Liver (tissue), 9 donors: ENCODE data around the gene SFXN2. TPM values are rescaled to one million over a fixed set of nuclear protein-coding genes. Genes with fewer than 3 reads are reported as not detected.

Experiments used
- DNase-seq: peaks from one replicate; pipeline ENCODE4 v3.0.0-alpha.2; 2017; ENCODE audit warnings: low spot score
- H3K27ac ChIP-seq, 2 donors: one replicate each; pipeline ENCODE4 v1.7.0; 2013; ENCODE audit warnings: inconsistent platforms in 2 of 2, low read length in 2 of 2, control low read depth in 1 of 2, low read depth in 1 of 2, mild to moderate bottlenecking in 1 of 2
- H3K27me3 ChIP-seq, 4 donors: one replicate each; pipeline versions ENCODE4 v1.6.1 to v1.7.0; 2013; ENCODE audit warnings: low read length in 3 of 4, inconsistent platforms in 1 of 4, mild to moderate bottlenecking in 1 of 4, moderate library complexity in 1 of 4; ENCODE audit not compliant: control insufficient read depth in 4 of 4, insufficient read depth in 4 of 4
- H3K36me3 ChIP-seq, 4 donors: one replicate each; pipeline versions ENCODE4 v1.6.1 to v1.7.0; 2013; ENCODE audit warnings: low read length in 3 of 4, mild to moderate bottlenecking in 3 of 4, low read depth in 1 of 4, moderate library complexity in 1 of 4; ENCODE audit not compliant: control insufficient read depth in 4 of 4, insufficient read depth in 3 of 4
- H3K4me1 ChIP-seq, 4 donors: one replicate each; pipeline versions ENCODE4 v1.6.1 to v1.7.0; 2013; ENCODE audit warnings: low read length in 3 of 4, mild to moderate bottlenecking in 3 of 4, moderate library complexity in 1 of 4; ENCODE audit not compliant: control insufficient read depth in 4 of 4, insufficient read depth in 4 of 4
- H3K4me3 ChIP-seq, 3 donors: one replicate each; pipeline versions ENCODE4 v1.6.1 to v1.7.0; 2013; ENCODE audit warnings: low read length in 3 of 3, control low read depth in 1 of 3, low read depth in 1 of 3, mild to moderate bottlenecking in 1 of 3
- H3K9ac ChIP-seq, 2 donors: one replicate each; pipeline ENCODE4 v1.7.0; 2013; ENCODE audit warnings: low read length in 2 of 2, mild to moderate bottlenecking in 2 of 2, moderate library complexity in 2 of 2, control low read depth in 1 of 2, low read depth in 1 of 2
- H3K9me3 ChIP-seq, 4 donors: one replicate each; pipeline versions ENCODE4 v1.6.1 to v1.7.0; 2013; ENCODE audit warnings: low read length in 3 of 4; ENCODE audit not compliant: control insufficient read depth in 4 of 4
- EGR1 ChIP-seq, 2 donors: IDR thresholded peaks; 2 replicates each; pipeline ENCODE4 v1.6.1; 2016 to 2018; ENCODE audit warnings: antibody characterized with exemption in 2 of 2, low read depth in 2 of 2
- FOXA1 ChIP-seq: IDR thresholded peaks from 2 replicates; pipeline ENCODE4 v1.6.1; 2016; ENCODE audit warnings: antibody characterized with exemption
- FOXA2 ChIP-seq: IDR thresholded peaks from 2 replicates; pipeline ENCODE4 v1.6.1; 2016; ENCODE audit warnings: antibody characterized with exemption
- GABPA ChIP-seq, 2 donors: IDR thresholded peaks in 1 of 2; conservative IDR thresholded peaks in 1 of 2; 2 replicates each; pipeline ENCODE4 v1.6.1; 2016; ENCODE audit warnings: antibody characterized with exemption in 2 of 2, mild to moderate bottlenecking in 1 of 2, moderate library complexity in 1 of 2
- HNF4A ChIP-seq, 2 donors: conservative IDR thresholded peaks; 2 replicates each; pipeline ENCODE4 v1.6.1; 2016; ENCODE audit warnings: antibody characterized with exemption in 2 of 2, mild to moderate bottlenecking in 2 of 2
- HNF4G ChIP-seq: IDR thresholded peaks from 2 replicates; pipeline ENCODE4 v1.6.1; 2016; ENCODE audit warnings: antibody characterized with exemption
- JUND ChIP-seq, 2 donors: IDR thresholded peaks; 2 replicates each; pipeline ENCODE4 v1.6.1; 2016; ENCODE audit warnings: antibody characterized with exemption in 2 of 2
- NR2F2 ChIP-seq: IDR thresholded peaks from 2 replicates; pipeline ENCODE4 v1.6.1; 2016; ENCODE audit warnings: antibody characterized with exemption
- RAD21 ChIP-seq, 2 donors: IDR thresholded peaks; 2 replicates each; pipeline ENCODE4 v1.6.1; 2016; ENCODE audit warnings: antibody characterized with exemption in 2 of 2, mild to moderate bottlenecking in 2 of 2
- RXRA ChIP-seq, 2 donors: IDR thresholded peaks; 2 replicates each; pipeline ENCODE4 v1.6.1; 2017 to 2018; ENCODE audit warnings: antibody characterized with exemption in 2 of 2, mild to moderate bottlenecking in 1 of 2
- SP1 ChIP-seq: IDR thresholded peaks from 2 replicates; pipeline ENCODE4 v1.6.1; 2018; ENCODE audit warnings: antibody characterized with exemption, mild to moderate bottlenecking
- TAF1 ChIP-seq: conservative IDR thresholded peaks from 2 replicates; pipeline ENCODE4 v1.6.1; 2016; ENCODE audit warnings: antibody characterized with exemption, mild to moderate bottlenecking
- YY1 ChIP-seq: IDR thresholded peaks from 2 replicates; pipeline ENCODE4 v1.6.1; 2016; ENCODE audit warnings: antibody characterized with exemption, mild to moderate bottlenecking
- WGBS: extraction: QIAGEN DNeasy Blood & Tissue Kit; methylation state at CpG from one replicate; pipeline ENCODE4 v1.1.7; 2013; 5-methylcytosine and 5-hydroxymethylcytosine counted together
- polyA plus RNA-seq, 2 donors: library from polyadenylated mRNA; stranded (reverse) in 1 of 2; unstranded in 1 of 2; fragments of 200-250 nt in 1 of 2; fragments of >200 nt in 1 of 2; fragmentation: Nextera tagmentation in 1 of 2; extraction: Ambion mirVana in 1 of 2; gene quantifications; one replicate each; pipeline versions ENCODE4 v1.2.1 to v1.2.3, GENCODE V29; 2013 to 2015
- total RNA-seq, 2 donors: library from RNA; depleted of rRNA; stranded (reverse); fragments of >200 nt; gene quantifications; one replicate each; pipeline ENCODE4 v1.2.3, GENCODE V29; 2014
- TF ChIP-seq, protein P1 (sequence below): IDR thresholded peaks from 2 replicates; pipeline ENCODE4 v1.6.1; 2016; ENCODE audit warnings: antibody characterized with exemption, mild to moderate bottlenecking
- TF ChIP-seq, protein P2 (sequence below): IDR thresholded peaks from 2 replicates; pipeline ENCODE4 v1.6.1; 2016; ENCODE audit warnings: antibody characterized with exemption
- TF ChIP-seq, protein P3 (sequence below): fragments of 150-350 bp; IDR thresholded peaks from 2 replicates; pipeline ENCODE4 v1.5.1; 2017; ENCODE audit warnings: improper control_type of control experiment, low read depth, low read length; ENCODE audit not compliant: missing input control
- TF ChIP-seq, protein P4 (sequence below): IDR thresholded peaks from 2 replicates; pipeline ENCODE4 v1.6.1; 2016; ENCODE audit warnings: antibody characterized with exemption
- TF ChIP-seq, protein P5 (sequence below): IDR thresholded peaks from 2 replicates; pipeline ENCODE4 v1.6.1; 2016; ENCODE audit warnings: antibody characterized with exemption
- donor health status: healthy.
- donor health status: healthy.
- donor health status: healthy.
- donor health status: healthy.
- donor health status: healthy.

Gene SFXN2
- total and polyA plus RNA-seq, 4 donors, result 6.0 to 22.6 (median 17.7) TPM

DNA sequence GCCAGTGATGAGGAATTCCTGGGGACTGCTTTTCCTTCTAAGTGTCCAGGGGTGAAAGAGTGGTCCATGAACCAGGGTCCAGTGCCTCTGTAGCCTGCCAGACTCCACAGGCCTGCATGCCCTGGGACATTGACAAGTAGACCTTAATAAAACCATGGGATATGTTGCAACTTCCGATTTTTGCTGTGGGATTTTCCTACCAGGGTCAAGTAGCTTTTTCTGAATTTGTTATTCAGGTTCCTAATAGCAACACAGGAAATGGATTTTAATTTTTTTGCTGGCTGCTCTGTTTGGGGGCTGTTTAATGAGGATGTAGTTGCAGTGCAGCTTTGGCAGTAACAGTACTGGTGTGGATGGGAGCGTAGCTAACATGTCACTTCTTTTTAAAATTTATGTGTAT, 71.4 kb downstream of the SFXN2 start:
- 53% methylated on average over 2 of the region's 2 CpGs for WGBS
- DNase-seq, result no peak

DNA sequence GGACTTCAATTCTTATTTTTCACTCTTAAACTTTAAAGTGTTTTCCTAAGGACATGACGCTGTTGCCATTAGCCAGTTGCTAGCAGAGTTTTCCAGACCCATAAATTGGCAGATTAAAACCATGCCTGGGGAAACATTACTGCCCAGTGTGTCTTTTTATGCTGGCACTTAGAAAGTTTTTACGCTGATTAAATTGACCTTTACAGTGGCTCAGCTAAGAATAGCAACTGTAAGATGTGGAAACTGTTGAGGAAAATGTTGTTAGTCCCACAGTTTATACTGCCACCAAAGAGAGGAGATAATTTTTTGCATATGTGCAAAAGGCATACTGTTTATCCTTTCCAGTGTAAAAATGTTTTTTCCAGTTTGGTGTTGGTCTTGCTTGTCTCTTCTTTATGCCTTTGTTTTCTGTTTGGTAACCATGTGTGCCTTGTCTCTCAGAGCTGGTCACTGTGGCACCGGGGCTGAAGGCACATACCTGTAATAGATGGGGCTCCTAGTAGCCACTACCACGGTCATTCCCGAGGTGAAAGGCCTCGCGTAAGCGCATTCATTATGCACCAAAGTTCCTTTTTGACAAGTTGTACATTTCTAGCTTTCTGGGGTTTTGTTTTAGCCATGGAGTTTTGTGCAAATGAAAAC, 77.4 kb downstream of the SFXN2 start:
- Histone ChIP-seq H3K36me3 (no peaks in the 10 kb centered on the region), H3K27ac (no peak overlapping the region), H3K9ac (no peak overlapping the region), H3K4me1 (peaks cover 8 to 21% (median 15%) of the 10 kb centered on the region in 4 donors), H3K9me3 (no peaks in the 10 kb centered on the region), H3K27me3 (no peaks in the 10 kb centered on the region), H3K4me3 (no peak overlapping the region)
- no peak for DNase-seq
- TF ChIP-seq FOXA1 (no peak), NR2F2 (no peak), HNF4G (no peak), TAF1 (no peak), YY1 (no peak), HNF4A (conservative IDR thresholded peaks at IDR 0.05) (no peak), SP1 (no peak), JUND (IDR thresholded peaks at IDR 0.05) (no peak), RXRA (IDR thresholded peaks at IDR 0.05) (no peak), RAD21 (IDR thresholded peaks at IDR 0.05) (no peak), EGR1 (IDR thresholded peaks at IDR 0.05; ENCODE audit: low read depth in 2 of 2) (no peak), FOXA2 (no peak), GABPA (IDR thresholded peaks at IDR 0.05 in 1 of 2, conservative IDR thresholded peaks at IDR 0.05 in 1 of 2) (no peak)
- TF ChIP-seq, protein P1, sequence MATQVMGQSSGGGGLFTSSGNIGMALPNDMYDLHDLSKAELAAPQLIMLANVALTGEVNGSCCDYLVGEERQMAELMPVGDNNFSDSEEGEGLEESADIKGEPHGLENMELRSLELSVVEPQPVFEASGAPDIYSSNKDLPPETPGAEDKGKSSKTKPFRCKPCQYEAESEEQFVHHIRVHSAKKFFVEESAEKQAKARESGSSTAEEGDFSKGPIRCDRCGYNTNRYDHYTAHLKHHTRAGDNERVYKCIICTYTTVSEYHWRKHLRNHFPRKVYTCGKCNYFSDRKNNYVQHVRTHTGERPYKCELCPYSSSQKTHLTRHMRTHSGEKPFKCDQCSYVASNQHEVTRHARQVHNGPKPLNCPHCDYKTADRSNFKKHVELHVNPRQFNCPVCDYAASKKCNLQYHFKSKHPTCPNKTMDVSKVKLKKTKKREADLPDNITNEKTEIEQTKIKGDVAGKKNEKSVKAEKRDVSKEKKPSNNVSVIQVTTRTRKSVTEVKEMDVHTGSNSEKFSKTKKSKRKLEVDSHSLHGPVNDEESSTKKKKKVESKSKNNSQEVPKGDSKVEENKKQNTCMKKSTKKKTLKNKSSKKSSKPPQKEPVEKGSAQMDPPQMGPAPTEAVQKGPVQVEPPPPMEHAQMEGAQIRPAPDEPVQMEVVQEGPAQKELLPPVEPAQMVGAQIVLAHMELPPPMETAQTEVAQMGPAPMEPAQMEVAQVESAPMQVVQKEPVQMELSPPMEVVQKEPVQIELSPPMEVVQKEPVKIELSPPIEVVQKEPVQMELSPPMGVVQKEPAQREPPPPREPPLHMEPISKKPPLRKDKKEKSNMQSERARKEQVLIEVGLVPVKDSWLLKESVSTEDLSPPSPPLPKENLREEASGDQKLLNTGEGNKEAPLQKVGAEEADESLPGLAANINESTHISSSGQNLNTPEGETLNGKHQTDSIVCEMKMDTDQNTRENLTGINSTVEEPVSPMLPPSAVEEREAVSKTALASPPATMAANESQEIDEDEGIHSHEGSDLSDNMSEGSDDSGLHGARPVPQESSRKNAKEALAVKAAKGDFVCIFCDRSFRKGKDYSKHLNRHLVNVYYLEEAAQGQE, result no peak
- TF ChIP-seq, protein P2, sequence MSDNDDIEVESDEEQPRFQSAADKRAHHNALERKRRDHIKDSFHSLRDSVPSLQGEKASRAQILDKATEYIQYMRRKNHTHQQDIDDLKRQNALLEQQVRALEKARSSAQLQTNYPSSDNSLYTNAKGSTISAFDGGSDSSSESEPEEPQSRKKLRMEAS, result no peak
- TF ChIP-seq, protein P3, sequence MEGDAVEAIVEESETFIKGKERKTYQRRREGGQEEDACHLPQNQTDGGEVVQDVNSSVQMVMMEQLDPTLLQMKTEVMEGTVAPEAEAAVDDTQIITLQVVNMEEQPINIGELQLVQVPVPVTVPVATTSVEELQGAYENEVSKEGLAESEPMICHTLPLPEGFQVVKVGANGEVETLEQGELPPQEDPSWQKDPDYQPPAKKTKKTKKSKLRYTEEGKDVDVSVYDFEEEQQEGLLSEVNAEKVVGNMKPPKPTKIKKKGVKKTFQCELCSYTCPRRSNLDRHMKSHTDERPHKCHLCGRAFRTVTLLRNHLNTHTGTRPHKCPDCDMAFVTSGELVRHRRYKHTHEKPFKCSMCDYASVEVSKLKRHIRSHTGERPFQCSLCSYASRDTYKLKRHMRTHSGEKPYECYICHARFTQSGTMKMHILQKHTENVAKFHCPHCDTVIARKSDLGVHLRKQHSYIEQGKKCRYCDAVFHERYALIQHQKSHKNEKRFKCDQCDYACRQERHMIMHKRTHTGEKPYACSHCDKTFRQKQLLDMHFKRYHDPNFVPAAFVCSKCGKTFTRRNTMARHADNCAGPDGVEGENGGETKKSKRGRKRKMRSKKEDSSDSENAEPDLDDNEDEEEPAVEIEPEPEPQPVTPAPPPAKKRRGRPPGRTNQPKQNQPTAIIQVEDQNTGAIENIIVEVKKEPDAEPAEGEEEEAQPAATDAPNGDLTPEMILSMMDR, result no peak
- TF ChIP-seq, protein P4, sequence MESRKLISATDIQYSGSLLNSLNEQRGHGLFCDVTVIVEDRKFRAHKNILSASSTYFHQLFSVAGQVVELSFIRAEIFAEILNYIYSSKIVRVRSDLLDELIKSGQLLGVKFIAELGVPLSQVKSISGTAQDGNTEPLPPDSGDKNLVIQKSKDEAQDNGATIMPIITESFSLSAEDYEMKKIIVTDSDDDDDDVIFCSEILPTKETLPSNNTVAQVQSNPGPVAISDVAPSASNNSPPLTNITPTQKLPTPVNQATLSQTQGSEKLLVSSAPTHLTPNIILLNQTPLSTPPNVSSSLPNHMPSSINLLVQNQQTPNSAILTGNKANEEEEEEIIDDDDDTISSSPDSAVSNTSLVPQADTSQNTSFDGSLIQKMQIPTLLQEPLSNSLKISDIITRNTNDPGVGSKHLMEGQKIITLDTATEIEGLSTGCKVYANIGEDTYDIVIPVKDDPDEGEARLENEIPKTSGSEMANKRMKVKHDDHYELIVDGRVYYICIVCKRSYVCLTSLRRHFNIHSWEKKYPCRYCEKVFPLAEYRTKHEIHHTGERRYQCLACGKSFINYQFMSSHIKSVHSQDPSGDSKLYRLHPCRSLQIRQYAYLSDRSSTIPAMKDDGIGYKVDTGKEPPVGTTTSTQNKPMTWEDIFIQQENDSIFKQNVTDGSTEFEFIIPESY, result no peak
- TF ChIP-seq, protein P5, sequence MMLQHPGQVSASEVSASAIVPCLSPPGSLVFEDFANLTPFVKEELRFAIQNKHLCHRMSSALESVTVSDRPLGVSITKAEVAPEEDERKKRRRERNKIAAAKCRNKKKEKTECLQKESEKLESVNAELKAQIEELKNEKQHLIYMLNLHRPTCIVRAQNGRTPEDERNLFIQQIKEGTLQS, result no peak
- 86% methylated on average over 8 of the region's 8 CpGs for WGBS

More for the DNA sequence above, 71.4 kb downstream of the SFXN2 start:
- Histone ChIP-seq H3K9me3 (no peaks in the 10 kb centered on the region), H3K27ac (peak overlapping the region; percentile 50), H3K36me3 (no peaks in the 10 kb centered on the region), H3K4me1 (peaks cover 23 to 36% (median 31%) of the 10 kb centered on the region in 4 donors), H3K4me3 (no peak overlapping the region), H3K9ac (no peak overlapping the region), H3K27me3 (no peaks in the 10 kb centered on the region)
- TF ChIP-seq GABPA (IDR thresholded peaks at IDR 0.05 in 1 of 2, conservative IDR thresholded peaks at IDR 0.05 in 1 of 2) (peak; percentile 38 to 53), SP1 (peak; percentile 58), TAF1 (no peak), RAD21 (IDR thresholded peaks at IDR 0.05) (peak in 1 of 2 donors; percentile 39), HNF4G (no peak), HNF4A (conservative IDR thresholded peaks at IDR 0.05) (peak in 1 of 2 donors; percentile 31), RXRA (IDR thresholded peaks at IDR 0.05) (peak; percentile 41 to 74), NR2F2 (peak; percentile 85), YY1 (no peak)
- TF ChIP-seq, protein P2, result peak; percentile 41
